GM19467 (cell line): ENCODE results near the gene NEB.
"Not testable (repeated sequence)": the region's sequence is repeated elsewhere in the genome, so short reads cannot be mapped to it uniquely, and the experiment has no call there.

ENCODE experiments used
- ATAC-seq: cut with Tn5 transposase; IDR thresholded peaks from one replicate; pipeline ENCODE4 v1.9.1; 2021; ENCODE audit warnings: mild to moderate bottlenecking, moderate library complexity; ENCODE audit not compliant: unreplicated experiment

NEB gene

DNA sequence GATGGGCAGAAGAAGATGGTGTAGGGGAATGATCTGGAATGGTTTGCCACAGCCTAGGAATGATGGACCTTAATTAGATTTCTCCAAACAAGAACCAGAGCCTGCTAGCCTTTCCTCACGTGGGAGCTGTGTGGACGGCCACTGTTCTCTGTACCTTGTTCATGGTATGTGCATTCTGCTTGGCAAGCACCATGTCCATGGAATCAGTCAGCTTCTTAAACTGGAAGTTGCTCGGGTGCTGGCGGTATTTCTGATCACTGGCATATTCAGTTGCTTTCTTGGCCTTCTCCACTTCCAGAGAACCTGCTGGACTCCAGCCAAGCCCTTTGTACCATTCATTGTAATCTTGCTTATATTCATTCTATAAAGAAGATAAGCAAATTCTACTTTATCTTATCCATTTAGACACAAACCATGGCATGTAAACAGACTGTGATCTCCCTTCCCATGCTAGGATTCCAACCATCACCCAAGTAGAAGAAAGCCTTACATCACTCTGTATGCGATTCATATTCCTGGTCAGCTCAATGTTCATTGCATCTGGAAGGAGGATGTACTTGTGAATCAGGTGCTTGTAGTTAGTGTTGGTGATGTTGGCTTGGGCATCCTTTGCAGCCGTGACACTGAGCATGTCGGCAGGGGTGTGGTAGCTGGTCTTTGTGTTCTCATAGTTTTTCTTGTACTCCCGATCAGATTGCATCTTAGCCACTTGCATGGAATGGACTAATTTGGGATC is 78.4 kb downstream of the NEB start:
- ATAC-seq = no peak

DNA sequence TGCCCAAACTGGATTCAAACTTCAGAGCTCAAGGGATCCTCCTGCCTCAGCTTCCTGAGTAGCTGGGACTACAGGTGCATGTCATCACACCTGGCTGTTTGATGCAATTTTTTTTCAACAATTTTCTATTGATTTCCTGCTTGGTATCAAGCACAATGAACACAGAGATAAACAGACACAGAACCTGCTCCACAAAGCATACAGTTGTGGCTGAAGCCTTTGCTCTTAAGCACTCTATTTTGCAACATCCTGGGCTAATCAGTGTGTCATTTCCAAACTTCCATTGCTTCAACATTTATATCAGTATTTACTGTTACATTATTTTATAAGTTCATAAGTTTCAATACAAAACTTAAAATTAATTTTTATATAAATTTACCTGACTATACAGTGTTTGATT is 79.4 kb downstream of the NEB start:
- ATAC-seq = no peak

DNA sequence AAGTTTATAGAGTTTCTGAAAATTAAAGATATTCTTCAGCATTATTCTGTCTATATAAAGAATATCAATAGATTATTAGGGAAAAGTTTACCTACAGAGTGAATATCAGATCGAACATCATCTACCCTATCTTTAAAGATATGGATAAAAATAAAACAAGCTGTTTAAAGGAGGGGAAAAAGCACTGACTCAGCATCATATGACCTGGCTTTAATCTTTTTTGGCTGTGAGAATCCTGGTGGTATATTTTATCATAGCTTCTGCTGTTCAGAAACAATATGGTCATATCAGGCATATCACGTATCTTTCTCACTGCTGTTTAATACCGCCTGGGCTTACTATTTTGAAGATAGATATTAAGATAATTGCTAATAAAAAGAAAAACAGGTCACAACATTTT is 80.2 kb downstream of the NEB start:
- no peak for ATAC-seq

DNA sequence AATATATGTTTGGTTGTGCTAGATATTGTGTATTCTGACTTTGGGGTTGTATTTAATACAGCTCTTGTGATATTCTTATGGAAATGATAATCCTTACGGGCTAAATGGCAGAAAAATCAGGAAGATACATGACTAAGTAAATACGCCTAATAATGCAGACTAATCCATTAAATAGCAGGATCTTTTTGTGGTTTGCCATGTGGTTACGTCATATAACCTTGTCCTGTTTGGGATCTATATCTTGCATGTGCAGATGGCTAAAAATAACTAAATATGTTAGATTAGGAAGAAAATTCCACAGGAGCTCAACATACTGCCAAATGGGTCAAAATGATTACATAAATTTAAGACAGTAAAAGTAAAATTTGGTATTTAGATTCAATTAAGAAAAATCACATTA is 83.0 kb downstream of the NEB start:
- ATAC-seq = no peak

DNA sequence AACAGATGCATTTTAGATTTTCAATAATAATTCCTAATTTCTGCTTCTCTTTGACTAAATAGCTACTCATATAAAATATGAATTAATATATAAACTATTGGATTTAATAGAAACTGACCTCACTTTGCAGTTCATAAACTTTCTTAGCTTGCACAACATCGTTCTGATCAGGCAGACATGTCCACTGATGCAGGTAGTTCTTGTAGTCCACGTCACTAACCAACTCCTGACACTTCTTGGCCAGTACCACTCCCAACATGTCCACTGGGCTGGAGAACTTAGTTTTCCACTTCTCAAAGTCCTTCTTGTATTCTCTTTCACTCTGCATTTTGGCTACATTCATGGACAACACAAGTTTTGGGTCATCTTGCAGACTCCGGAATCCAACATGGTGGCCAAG is 83.8 kb downstream of the NEB start:
- ATAC-seq = no peak

DNA sequence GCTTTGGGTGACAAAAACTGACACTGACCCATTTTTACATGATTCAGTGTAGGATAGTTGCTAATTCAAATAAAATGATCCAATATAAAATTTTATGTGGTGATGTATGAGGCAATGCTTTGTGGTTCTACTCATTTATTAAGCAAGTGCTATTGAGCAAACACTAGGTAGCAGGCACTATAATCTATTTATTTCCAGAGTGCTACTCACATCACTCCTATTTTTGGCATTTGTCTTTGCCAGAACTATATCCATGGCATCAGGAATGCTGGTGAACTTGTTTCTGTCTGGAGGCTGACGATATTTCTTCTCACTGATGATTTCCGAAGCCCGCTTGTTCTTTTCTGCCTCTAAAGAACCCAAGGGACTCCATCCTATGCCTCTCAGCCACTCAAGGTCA is 84.3 kb downstream of the NEB start:
- ATAC-seq = no peak

DNA sequence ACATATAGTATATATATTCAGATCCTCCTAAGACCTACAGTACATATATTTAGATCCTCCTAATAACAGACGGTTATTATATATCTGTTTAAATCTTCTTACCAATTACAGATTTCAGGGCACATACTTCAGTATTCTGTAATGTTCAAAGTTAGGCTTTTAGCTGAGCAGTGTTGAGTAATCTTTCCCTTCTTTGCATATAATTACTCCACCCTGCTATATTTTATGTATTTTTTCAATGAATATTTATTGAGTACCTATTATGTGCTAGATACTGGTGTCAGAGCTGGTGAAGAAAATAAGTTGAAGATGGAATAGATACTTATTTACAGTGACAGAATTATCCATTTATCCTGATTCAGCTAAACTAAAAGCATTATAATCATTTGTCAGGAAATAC is 84.9 kb downstream of the NEB start:
- ATAC-seq = no peak

DNA sequence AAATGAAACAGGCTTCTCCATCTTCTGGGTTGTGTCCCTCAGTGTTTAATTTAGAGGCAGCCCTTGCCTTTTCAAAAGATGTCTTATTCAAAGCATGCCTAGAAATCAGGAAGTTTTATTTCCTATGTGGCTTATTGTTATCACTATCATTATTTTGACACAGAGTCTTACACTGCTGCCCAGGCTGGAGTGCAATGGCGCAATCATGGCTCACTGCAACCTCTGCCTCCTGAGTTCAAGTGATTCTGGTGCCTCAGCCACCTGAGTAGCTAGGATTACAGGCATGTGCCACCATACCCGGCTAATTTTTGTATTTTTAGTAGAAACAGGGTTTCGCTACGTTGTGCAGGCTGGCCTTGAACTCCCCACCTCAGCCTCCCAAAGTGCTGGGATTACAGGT is 87.8 kb downstream of the NEB start:
- not testable (repeated sequence) for ATAC-seq

DNA sequence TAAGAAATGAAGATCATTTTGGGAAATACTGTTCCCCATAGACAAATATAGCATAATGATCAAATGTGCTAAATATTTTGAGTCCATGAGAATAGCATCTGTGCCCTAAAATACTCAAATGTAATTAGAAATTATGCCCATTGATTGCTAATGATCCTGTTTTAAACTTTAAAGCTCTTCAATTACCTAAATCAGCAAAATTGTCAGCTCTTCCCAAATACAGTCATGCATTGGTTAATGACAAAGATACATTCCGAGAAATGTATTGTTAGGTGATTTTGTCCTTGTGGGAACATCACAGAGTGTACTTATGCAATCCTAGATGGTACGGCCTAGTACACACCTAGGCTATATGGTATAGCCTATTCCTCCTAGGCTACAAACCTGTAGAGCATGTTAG is 89.7 kb downstream of the NEB start:
- ATAC-seq = no peak

DNA sequence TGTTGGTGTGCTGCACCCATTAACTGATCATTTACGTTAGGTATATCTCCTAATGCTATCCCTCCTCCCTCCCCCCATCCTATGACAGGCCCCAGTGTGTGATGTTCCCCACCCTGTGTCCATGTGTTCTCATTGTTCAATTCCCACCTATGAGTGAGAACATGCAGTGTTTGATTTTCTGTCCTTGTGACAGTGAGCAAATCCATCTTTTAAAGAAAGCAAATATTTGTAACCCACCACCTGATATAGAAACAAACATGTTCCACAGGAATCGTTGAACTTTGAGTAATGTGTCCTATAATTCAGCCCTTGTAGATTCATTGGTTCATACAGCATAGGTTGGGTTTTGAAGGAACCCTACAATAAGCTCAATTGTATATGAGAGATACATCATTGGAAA is 92.4 kb downstream of the NEB start:
- not testable (repeated sequence) for ATAC-seq

DNA sequence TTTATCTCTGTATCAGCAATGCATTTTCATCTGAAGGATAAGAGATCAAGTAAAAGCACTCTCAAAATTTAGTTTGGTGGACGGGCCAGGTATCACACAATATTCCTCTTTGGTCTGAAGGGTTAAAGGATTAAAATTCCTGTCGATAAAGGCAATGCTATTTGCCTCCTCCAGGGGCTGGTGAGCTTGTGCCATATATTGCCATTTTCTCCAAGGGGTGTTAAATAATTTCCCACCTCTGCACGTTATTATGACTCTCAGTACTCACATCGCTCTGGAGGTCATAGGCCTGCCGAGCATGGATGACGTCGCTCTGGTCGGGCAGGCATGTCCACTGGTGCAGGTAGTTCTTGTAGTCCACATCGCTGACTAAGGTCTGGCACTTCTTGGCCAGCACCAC is 94.2 kb downstream of the NEB start:
- ATAC-seq = no peak

DNA sequence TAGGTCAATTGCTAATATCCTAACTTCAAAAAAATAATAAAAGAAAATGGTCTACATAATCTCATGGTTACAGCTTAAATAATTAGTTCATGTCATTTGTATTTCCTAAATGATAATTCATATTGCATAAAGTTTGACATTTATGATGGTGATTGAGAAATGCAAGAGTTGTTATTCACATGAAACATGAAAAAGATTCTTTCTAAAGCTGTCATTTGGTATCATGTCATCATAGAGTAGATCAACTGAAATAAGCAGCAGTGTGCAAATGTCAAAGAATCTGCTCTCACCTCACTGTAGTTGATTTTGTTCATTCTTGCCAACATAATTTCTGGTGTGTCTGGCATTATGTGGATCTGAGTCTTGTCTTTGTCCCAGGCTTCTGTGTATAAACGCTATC is 95.3 kb downstream of the NEB start:
- ATAC-seq = no peak

DNA sequence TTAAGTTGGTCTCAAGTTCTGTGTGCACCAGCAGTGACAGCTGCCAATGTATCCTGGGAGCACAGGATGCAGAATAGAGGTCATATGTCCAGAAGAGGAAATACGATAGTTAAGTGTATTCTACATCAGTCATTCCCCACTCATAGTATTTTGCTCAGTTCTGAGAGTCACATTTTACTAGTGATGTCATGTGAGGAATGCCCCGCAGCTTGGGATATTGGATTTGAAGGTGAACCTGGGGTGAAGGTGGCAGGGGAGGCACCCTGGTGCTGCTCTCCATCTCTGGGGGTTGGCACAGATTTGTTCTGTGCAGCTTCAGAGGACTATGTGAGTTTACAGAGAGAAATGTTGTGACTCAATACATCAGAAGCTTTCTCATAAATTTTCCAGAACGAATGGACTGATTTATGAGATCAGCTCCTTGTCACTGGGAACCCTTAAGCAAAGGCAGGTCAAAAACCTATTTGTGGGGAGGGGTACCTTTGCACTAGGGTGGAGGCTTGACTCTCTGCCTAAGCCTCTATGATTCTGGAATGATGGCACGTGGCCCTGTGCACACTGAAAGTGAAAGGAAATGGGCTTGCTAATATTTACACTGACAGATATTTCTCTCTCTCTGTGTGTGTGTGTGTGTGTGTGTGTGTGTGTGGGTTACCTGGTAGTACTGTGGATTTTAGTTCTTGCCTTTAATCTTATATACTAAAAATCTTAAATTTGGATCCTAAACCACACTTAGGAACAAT is 95.9 kb downstream of the NEB start:
- ATAC-seq = peak; percentile 58

DNA sequence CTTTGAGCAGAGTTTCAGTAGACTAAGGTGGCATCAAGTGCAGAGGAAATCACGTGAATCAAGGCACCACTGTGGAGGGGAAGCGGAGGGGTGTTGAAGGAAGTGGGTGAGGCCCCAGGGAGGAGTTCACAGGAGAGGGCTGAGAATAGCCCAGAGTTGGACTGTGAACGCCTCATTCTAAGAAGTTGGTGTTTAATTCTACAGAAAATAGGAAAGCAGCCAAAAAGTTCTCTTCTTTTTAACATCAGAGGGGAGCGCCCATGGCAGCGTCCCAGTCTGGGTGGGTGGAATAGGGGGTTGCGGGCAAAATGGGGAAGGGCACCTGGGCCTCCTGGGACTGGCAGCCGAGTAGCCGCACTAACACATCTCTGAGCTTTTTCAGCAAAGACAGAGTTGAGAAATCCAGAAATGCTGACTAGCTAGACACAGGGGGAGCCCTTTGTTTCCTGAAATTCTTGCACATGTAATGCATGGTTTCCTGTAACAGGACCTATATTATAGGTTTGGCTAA is 97.0 kb downstream of the NEB start:
- ATAC-seq = peak; percentile 75

DNA sequence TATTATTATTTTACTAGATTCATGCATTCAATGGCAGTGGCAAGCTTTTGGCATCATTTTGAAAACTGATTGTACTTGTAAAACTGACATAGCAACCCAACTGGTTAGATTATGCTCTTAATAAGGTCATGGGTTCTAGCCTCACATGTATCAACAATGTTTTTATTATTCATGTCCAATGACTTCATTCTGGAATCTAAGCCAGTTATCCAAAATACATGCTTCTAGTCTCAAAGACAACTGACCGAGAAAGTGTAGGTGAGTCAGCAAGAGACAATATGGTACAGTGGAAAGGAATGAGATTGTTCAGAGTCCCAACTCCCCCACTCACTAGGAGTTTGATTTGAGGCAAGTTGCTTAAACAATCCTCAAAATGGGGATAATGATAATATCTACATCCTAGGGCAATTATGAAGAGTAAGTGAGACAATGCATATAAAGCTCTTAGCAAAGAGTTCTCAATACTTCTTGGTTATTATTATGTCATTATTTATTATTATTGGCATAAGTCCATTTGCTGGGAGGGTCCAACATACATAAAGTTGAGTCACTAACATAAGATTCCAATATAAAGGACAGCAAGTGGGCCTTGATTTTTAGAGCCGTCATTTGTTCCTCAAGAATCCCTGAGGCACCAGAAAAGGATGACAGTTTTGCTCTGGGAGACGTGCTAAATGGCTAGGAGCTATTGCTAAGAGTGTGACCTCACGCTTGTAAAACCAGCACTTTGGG is 99.4 kb downstream of the NEB start:
- no peak for ATAC-seq

DNA sequence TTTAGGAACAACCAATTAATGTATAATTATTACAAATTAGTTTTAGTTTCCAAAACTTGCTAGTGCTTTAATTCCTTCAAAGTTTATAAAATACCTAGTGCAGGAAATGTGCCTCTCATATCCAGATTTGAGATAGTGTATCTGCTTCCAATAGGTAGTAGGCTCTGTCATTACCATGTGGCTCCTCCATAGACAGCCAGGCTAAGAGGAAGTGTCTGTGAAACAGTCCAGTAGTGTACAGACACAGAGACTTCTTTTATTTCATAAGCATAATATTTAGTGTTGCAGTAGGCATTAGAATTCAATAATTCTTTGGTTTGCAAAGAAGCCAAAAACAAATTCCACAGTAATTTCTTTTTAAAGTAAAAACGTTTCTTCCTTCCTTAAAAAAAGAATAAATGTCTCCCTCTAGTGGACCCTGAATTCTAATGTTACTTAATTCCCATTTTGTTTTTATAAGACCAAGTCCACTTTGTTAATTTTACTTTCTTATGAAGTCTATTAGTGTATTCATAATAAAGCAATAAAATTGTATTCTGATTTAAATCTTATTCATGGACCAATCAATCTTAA is 101.2 kb downstream of the NEB start:
- no peak for ATAC-seq

DNA sequence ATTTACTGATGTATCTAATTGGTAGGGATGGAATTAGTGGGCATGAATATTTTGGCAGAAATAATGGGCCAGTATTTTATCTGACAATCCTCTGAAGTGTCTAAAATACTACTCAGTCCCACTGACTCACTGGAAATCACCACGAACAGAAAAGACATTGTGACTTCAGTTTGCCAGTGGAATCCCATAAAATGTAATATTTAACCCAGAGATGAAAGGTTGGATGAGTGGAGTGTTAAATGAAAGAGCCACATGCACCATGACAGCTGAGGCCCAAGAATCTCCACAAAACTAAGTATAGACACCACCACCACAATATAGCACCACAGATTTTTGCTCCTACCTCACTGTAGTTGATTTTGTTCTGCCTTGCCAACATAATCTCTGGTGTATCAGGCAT is 103.9 kb downstream of the NEB start:
- ATAC-seq = no peak

DNA sequence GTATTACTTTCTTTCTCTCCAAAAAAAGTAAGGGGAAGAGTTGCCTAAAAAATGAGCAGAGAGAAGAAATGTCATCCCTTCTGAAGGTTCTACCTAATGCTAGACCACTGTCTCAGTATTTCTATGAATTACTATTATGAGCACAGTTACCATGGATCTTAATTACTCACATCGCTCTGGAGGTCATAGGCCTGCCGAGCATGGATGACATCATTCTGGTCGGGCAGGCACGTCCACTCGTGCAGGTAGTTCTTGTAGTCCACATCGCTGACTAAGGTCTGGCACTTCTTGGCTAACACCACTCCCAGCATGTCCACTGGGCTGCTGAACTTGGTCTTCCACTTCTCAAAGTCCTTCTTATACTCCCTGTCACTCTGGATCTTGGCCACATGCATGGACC is 106.9 kb downstream of the NEB start:
- ATAC-seq = no peak

DNA sequence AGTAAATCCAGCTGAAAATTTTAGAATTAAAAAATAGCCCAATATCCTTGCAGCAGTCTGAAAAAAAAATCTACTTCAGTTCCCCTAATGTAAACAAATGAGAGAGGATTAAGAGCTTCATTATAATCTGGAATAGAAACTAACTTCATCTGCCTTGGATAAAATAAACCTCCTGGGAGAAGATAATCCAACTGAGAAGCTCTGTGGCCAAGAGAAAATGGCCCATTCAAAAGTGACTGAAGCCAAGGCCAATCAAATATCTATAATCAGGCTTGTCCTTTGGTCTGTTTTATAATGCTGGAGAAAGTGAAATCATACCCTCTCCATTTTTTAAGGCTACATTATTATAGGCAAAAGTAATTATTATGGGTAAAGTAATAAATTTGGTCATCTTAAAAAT is 110.0 kb downstream of the NEB start:
- ATAC-seq = no peak

DNA sequence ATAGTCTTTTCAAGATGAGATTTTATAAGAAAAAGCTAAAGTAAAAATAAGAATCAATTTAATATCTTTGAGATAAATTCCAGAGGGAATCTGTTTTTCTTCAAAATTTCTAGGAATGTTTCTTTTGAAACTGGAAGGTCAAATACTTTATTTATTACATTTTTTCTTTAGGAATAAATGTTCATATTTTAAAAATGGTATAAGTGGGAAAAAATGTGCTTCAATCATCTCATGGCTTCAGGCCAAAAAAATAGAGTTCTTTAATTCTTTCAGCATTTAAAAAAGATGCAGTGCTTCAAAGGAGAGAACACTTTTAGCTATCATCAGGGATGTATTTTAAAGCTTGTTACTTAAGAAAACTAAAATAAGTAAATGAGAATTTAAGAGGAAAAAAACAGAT is 110.6 kb downstream of the NEB start:
- ATAC-seq = no peak

DNA sequence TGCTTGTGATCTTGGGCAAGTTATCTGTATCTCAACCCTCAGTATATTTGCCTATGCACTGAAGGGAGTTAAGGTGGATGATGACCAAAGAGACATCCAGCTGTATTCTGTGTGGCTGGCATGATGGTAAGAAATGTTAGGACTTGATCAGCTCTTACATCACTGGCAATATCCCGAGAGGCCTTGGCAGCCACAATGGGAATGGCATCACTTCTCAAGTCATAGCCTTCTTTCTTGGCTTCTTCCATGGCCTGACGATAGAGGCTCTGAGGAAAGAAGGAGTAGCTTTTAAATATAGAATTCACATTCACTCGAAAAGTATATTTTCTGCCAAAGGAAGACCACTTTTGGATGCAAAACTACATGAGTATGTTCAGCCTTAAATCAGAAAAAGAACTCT is 113.5 kb downstream of the NEB start:
- ATAC-seq = no peak
